Measurements from ENCODE around the gene FNDC3B. TPM values are rescaled to one million over a fixed set of nuclear protein-coding genes. Genes with fewer than 3 reads are reported as not detected.

FNDC3B gene
- total RNA-seq, 1 experiment from 2014 or later = 149 TPM

GRCh38 chr3:172438186-172438585, 398.8 kb downstream of the FNDC3B start:
- ChIA-PET POLR2A (interaction anchor here (0.6 to 0.7 kb wide), 2 partner anchors 14 to 78 kb away, joined by 3 to 4 read pairs; no protein-coding TSS in a partner anchor), CTCF (interaction anchor here (0.7 to 4.3 kb wide), 2 partner anchors 23 to 35 kb away, joined by 3 to 16 read pairs; no protein-coding TSS in a partner anchor)
- intact Hi-C loops (cut with micrococcal nuclease) = no loop called here
- no peaks in the 10 kb centered on the region for H3K36me3 Mint-ChIP-seq (ENCODE audit: insufficient read depth, unreplicated experiment)
- H3K27ac Mint-ChIP-seq (ENCODE audit: low read depth, unreplicated experiment) = no peak overlapping the region
- TF ChIP-seq, protein P1, sequence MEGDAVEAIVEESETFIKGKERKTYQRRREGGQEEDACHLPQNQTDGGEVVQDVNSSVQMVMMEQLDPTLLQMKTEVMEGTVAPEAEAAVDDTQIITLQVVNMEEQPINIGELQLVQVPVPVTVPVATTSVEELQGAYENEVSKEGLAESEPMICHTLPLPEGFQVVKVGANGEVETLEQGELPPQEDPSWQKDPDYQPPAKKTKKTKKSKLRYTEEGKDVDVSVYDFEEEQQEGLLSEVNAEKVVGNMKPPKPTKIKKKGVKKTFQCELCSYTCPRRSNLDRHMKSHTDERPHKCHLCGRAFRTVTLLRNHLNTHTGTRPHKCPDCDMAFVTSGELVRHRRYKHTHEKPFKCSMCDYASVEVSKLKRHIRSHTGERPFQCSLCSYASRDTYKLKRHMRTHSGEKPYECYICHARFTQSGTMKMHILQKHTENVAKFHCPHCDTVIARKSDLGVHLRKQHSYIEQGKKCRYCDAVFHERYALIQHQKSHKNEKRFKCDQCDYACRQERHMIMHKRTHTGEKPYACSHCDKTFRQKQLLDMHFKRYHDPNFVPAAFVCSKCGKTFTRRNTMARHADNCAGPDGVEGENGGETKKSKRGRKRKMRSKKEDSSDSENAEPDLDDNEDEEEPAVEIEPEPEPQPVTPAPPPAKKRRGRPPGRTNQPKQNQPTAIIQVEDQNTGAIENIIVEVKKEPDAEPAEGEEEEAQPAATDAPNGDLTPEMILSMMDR (IDR thresholded peaks at IDR 0.05; ENCODE audit: unreplicated experiment) = no peak
- BruUV-seq (replicated peaks) = no TSS peak
- H3K4me3 Mint-ChIP-seq (ENCODE audit: unreplicated experiment) = no peak overlapping the region
- no peaks in the 10 kb centered on the region for H3K27me3 Mint-ChIP-seq (ENCODE audit: insufficient read depth, unreplicated experiment)
- no peak for DNase-seq (ENCODE audit: unreplicated experiment)
- H3K9me3 Mint-ChIP-seq (ENCODE audit: unreplicated experiment) = peaks cover 9% of the 10 kb centered on the region
- no peaks in the 10 kb centered on the region for H3K4me1 Mint-ChIP-seq (ENCODE audit: insufficient read depth, unreplicated experiment)

GRCh38 chr3:172441581-172441980, 402.2 kb downstream of the FNDC3B start:
- POLR2A ChIA-PET = no interaction called here
- no TSS peak for BruUV-seq (replicated peaks)

GRCh38 chr3:172442606-172443005, 403.2 kb downstream of the FNDC3B start:
- DNase-seq (ENCODE audit: unreplicated experiment) = no peak
- H3K4me3 Mint-ChIP-seq (ENCODE audit: unreplicated experiment) = no peak overlapping the region
- ChIA-PET CTCF (no interaction called here), POLR2A (interaction anchor here (0.6 kb wide), 1 partner anchor 63 kb away, joined by 3 read pairs; no protein-coding TSS in a partner anchor)
- no peaks in the 10 kb centered on the region for H3K36me3 Mint-ChIP-seq (ENCODE audit: insufficient read depth, unreplicated experiment)
- no TSS peak for BruUV-seq (replicated peaks)
- H3K27me3 Mint-ChIP-seq (ENCODE audit: insufficient read depth, unreplicated experiment) = peaks cover 10% of the 10 kb centered on the region
- H3K4me1 Mint-ChIP-seq (ENCODE audit: insufficient read depth, unreplicated experiment) = no peaks in the 10 kb centered on the region
- TF ChIP-seq, protein P1 (IDR thresholded peaks at IDR 0.05; ENCODE audit: unreplicated experiment) = no peak
- peaks cover 8% of the 10 kb centered on the region for H3K9me3 Mint-ChIP-seq (ENCODE audit: unreplicated experiment)
- no peak overlapping the region for H3K27ac Mint-ChIP-seq (ENCODE audit: low read depth, unreplicated experiment)
- intact Hi-C loops (cut with micrococcal nuclease) = no loop called here

More at GRCh38 chr3:172441581-172441980, 402.2 kb downstream of the FNDC3B start:
- intact Hi-C loops (cut with micrococcal nuclease) = no loop called here
- no peak for DNase-seq (ENCODE audit: unreplicated experiment)
- TF ChIP-seq, protein P1 (IDR thresholded peaks at IDR 0.05; ENCODE audit: unreplicated experiment) = no peak
- Mint-ChIP-seq H3K4me1 (ENCODE audit: insufficient read depth, unreplicated experiment) (no peaks in the 10 kb centered on the region), H3K36me3 (ENCODE audit: insufficient read depth, unreplicated experiment) (no peaks in the 10 kb centered on the region), H3K4me3 (ENCODE audit: unreplicated experiment) (no peak overlapping the region), H3K27ac (ENCODE audit: low read depth, unreplicated experiment) (no peak overlapping the region), H3K27me3 (ENCODE audit: insufficient read depth, unreplicated experiment) (no peaks in the 10 kb centered on the region), H3K9me3 (ENCODE audit: unreplicated experiment) (no peaks in the 10 kb centered on the region)
- CTCF ChIA-PET = interaction anchor here (0.7 to 1.9 kb wide), 3 partner anchors 20 to 407 kb away, joined by 3 to 11 read pairs (median 4); no protein-coding TSS in a partner anchor

GRCh38 chr3:172444821-172445220, 405.4 kb downstream of the FNDC3B start:
- no TSS peak for BruUV-seq (replicated peaks)
- H3K27me3 Mint-ChIP-seq (ENCODE audit: insufficient read depth, unreplicated experiment) = peaks cover 17% of the 10 kb centered on the region
- H3K4me1 Mint-ChIP-seq (ENCODE audit: insufficient read depth, unreplicated experiment) = no peaks in the 10 kb centered on the region
- no peak overlapping the region for H3K4me3 Mint-ChIP-seq (ENCODE audit: unreplicated experiment)
- no peak for DNase-seq (ENCODE audit: unreplicated experiment)
- H3K9me3 Mint-ChIP-seq (ENCODE audit: unreplicated experiment) = peaks cover 8% of the 10 kb centered on the region
- no peak overlapping the region for H3K27ac Mint-ChIP-seq (ENCODE audit: low read depth, unreplicated experiment)
- ChIA-PET POLR2A (interaction anchor here (0.8 kb wide), 1 partner anchor 10 kb away, joined by 3 read pairs; no protein-coding TSS in a partner anchor), CTCF (interaction anchor here (1.2 to 1.3 kb wide), 2 partner anchors 17 to 18 kb away, joined by 7 read pairs; no protein-coding TSS in a partner anchor)
- no peaks in the 10 kb centered on the region for H3K36me3 Mint-ChIP-seq (ENCODE audit: insufficient read depth, unreplicated experiment)
- intact Hi-C loops (cut with micrococcal nuclease) = no loop called here
- TF ChIP-seq, protein P1 (IDR thresholded peaks at IDR 0.05; ENCODE audit: unreplicated experiment) = no peak
